ENCODE measurements around the gene CEBPA.
A peak's percentile ranks its signal among the peaks of the same experiment; 100 is the strongest.

Gene CEBPA

GRCh38 chr19:33302175-33302973 lies at the start of gene CEBPA:
Gene CEBPA (minus strand): TSS chr19:33302534. CDS start chr19:33302414, 120 bp downstream.
- peak; percentile 6 for DNase-seq

DNA sequence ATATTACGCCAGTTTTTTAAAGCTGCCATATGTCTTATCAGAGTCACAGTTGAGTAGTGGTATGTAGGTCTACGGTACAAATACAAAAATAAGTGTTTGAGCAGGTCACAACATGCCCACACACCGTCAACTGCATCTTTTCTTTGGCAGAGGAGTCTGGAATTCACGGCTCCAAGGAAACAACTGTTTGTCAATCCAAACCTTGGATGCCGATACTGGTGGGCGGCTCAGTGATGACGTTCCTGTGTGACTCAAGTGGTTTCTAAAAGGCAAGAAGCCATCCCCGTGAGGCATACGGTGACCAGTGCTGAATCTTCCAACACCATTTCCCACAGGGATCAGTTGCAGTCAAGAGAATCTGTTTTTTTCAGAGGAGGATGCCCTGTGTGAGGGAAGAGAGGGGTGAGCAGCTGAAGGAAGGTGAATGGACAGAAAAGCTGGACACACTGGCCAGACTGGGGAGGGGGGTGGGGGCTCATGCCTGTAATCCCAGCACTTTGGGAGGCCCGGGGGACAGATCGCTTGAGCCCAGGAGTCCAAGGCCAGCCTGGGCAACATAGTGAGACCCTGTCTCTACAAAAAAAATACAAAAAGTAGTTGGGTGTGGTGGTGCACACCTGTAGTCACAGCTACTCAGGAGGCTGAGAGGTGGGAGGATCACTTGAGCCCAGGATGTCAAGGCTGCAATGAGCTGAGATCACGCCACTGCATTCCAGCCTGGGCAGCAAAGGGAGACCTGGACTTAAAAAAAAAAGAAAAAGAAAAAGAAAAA lies 48.4 kb upstream of the CEBPA start:
- no peak for DNase-seq

DNA sequence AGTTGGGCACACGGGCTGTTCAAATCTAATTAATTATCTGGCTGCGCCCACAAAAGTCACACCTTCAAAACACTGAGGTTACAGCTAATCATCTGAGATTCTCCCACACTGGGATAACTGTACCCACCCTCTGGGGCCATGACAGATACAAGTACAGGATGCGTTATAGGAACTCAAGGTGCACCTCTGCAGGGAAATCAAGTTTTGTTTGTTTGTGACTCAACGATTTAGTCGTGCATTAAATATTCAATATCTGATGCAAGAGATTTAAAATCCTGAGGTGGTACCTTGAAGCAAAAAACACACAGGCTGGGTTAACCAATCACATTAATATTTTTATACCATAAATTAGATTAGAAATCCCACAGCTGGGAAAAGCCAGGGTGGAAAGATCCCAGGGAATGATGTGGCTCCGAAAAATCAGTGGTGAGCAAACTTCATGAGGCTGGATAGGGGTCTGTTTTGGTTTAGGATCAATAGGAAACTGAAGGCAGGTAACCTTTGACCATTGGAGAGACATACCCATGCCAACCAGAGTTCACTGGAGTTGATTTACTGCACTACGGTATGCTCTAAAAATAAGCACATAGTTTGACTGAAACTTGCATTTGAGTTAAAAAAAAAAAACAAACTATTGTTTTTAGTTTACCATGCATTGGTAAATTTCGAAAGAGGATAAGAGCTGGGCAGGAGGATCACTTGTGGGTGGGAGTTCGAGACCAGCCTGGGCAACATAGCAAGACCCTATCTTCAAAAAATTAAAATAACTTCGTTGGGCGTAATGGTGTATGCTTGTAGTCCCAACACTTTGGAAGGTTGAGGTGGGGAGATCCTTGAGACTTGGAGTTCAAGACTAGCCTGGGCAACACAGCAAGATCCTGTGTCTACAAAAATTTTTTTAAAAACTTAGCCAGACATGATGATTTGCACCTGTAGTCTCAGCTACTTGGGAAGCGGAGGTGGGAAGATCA lies 47.3 kb upstream of the CEBPA start:
- no peak for DNase-seq

GRCh38 chr19:33348301-33349010 lies 46.1 kb upstream of the CEBPA start:
- no peak for DNase-seq

GRCh38 chr19:33347300-33347699 lies 45.0 kb upstream of the CEBPA start:
- no peak for DNase-seq

DNA sequence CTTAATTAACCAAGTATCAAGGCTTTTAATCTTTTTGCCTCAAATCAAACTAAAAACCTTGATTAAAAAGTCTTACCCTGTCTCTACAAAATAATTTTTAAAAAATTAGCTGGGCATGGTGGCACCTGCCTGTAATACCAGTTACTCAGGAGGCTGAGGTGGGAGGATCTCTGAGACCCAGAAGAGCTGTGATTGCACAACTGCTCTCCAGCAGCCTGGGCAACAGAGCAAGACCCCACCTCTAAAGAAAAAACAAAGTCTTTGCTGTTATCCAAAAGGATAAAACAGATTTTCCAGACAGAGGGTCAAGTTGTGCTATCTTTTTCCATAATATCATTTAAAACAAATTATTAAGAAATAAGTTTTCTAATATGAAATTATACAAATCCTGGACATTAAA lies 44.3 kb upstream of the CEBPA start:
- no peak for DNase-seq

DNA sequence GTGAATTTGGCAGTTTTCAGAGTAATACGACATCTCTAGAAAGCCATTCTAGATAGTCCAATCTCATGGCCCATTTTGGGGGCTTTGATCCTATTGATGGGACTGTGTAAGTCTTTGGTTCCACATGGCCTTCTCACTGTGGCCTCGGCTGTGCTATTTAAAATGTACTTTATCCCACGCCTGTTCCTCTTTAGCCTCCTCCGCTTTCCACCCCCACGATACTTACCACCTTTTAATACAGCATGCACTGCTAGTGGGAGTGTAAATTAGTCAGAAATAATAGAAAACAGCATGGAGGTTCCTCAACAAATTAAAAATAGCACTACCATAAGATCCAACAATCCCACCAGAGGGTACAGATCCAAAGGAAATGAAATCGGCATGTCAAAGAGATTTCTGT lies 42.8 kb upstream of the CEBPA start:
- no peak for DNase-seq

DNA sequence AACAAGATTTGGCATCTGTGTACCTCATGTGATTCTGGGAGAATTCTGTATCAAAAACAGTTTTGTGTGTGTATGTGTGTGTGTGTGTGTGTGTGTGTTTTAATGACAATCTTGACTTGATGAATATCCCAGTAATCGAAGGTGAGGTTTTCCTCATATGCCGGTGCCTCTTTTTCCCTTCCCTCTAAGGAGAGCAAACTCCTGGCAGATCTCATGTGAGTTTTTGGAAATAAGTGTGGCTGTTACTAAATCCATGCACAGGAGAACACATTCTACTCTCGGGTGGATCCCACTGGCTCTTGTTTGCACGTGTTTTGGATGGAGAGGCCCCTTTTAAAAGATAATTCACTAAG lies 42.2 kb upstream of the CEBPA start:
- DNase-seq, result no peak

- no peak for DNase-seq
Measured at GRCh38 chr19:33343859-33344572, 41.7 kb upstream of the CEBPA start.

DNA sequence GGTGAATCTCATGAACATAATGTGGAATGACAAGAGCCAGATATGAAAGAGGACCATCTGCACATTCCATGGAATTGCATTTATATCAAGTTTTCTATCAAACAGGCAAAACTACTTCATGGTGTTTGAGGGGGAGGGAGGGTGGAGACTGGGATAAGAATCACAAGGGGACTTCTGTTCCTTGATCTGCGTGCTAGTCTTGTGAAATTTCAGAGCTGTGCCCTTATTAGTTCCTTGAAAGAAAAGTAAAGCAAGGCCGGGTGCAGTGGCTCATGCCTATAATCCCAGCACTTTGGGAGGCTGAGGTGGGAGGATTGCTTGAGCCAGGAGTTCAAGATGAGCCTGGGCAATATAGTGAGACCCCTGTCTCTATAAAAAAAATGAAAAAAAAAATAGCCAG lies 41.0 kb upstream of the CEBPA start:
- no peak for DNase-seq

GRCh38 chr19:33340991-33341390 lies 38.7 kb upstream of the CEBPA start:
- no peak for DNase-seq

GRCh38 chr19:33339016-33339984 lies 37.0 kb upstream of the CEBPA start:
- DNase-seq, result no peak

DNA sequence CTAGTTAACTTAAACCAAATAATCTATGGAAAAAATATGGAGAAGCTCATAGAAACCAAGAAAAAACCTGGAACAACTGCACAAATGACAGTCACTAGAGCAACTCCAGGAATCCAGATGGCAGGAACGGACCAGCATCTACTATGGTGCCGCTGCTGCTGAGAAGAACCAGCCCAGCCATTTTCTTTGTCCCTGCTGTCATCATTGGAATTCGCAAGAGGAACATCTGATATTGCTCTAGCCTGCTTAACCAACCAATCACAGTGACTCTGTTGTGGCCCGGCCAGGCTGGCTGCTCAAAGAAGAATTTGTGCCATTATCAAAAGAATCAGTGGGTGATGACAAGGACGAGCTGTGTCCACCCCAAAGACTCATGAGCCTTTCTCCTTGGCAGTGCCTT lies 33.1 kb upstream of the CEBPA start:
- DNase-seq, result no peak

- DNase-seq, result no peak
Measured at GRCh38 chr19:33334271-33334670, 31.9 kb upstream of the CEBPA start.

DNA sequence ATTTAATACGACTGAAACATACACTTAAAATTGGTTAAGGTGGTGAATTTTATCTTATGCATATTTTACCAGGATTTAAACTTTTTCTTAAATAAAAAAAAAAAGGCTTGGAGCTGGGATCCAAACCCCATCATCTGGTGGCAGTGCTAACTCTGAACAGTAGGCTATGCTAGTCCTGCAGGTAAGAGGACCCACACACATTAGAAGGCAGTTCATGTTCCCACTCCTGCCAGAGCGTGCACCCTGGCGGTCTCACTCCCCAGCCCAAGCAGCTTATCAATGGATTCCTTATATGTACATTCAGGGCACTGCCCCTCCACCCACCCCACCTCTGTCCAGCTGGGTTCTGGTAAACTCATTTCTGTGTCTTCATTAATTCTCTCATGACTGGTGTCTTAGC lies 31.3 kb upstream of the CEBPA start:
- DNase-seq, result no peak

GRCh38 chr19:33333151-33333550 lies 30.8 kb upstream of the CEBPA start:
- DNase-seq, result no peak

DNA sequence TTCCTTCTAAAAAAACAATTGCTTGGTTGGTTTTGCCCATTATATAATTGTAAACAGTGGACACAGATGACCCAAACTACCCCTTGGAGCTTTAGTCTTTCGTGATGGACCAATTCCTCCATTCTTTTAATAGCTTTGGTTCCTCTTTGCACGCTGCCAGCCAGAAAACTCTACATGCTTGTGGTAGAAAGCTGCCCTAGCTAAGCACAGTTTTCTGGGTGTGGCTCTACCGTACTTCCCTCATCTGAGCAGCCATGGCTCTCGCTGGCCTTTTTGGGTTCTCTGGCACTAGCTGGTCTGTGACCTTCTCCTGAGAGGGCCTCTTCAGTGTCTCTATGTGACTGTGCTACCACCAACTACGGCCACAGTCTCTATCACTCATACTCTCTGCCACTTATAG lies 29.9 kb upstream of the CEBPA start:
- DNase-seq, result no peak

- DNase-seq, result no peak
Measured at GRCh38 chr19:33329736-33330135, 27.4 kb upstream of the CEBPA start.

- DNase-seq, result no peak
Measured at GRCh38 chr19:33329060-33329459, 26.7 kb upstream of the CEBPA start.

- no peak for DNase-seq
Measured at GRCh38 chr19:33325920-33326319, 23.6 kb upstream of the CEBPA start.

DNA sequence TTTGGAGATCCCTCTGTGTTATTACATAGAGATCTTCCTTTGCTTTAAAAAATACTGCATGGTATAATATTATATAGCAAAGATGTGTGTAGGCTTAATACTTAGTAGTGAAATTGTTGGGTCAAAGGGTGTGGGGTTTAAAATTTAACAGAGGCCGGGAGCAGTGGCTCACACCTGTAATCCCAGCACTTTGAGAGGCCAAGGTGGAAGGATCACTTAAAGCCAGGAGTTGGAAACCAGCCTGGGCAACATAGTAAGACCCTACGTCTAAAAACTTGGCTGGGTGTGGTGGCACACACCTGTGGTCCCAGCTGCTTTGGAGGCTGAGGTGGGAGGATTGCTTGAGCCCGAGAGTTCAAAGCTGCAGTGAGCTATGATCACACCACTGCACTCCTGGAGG lies 22.3 kb upstream of the CEBPA start:
- DNase-seq, result no peak

All from NCI-H1436 treated with DMSO at 0.1 percent for 48 hours (cell line).